HL-60 (cell line): Measurements from ENCODE around the gene DAGLA.

Source experiments
- POLR2AphosphoS5 ChIP-seq: IDR thresholded peaks from 2 replicates; pipeline ENCODE4 v1.6.1; 2012; ENCODE audit warnings: low read depth
- SPI1 ChIP-seq: IDR thresholded peaks from 2 replicates; pipeline ENCODE4 v1.6.1; 2012; ENCODE audit warnings: low read depth, mild to moderate bottlenecking, borderline replicate concordance
- TF ChIP-seq, protein P1 (sequence below): IDR thresholded peaks from one replicate; pipeline ENCODE4 v1.5.1; 2011; ENCODE audit warnings: low read length, control low read depth, inconsistent platforms; ENCODE audit not compliant: insufficient read depth
- TF ChIP-seq, protein P2 (sequence below): IDR thresholded peaks from 2 replicates; pipeline ENCODE4 v1.6.1; 2012; ENCODE audit warnings: low read depth; ENCODE audit not compliant: insufficient replicate concordance

GRCh38 chr11:61636676-61637075 is 43.5 kb upstream of the DAGLA start:
- no peak for TF ChIP-seq SPI1
- TF ChIP-seq, protein P1, sequence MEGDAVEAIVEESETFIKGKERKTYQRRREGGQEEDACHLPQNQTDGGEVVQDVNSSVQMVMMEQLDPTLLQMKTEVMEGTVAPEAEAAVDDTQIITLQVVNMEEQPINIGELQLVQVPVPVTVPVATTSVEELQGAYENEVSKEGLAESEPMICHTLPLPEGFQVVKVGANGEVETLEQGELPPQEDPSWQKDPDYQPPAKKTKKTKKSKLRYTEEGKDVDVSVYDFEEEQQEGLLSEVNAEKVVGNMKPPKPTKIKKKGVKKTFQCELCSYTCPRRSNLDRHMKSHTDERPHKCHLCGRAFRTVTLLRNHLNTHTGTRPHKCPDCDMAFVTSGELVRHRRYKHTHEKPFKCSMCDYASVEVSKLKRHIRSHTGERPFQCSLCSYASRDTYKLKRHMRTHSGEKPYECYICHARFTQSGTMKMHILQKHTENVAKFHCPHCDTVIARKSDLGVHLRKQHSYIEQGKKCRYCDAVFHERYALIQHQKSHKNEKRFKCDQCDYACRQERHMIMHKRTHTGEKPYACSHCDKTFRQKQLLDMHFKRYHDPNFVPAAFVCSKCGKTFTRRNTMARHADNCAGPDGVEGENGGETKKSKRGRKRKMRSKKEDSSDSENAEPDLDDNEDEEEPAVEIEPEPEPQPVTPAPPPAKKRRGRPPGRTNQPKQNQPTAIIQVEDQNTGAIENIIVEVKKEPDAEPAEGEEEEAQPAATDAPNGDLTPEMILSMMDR, result no peak
- TF ChIP-seq, protein P2, sequence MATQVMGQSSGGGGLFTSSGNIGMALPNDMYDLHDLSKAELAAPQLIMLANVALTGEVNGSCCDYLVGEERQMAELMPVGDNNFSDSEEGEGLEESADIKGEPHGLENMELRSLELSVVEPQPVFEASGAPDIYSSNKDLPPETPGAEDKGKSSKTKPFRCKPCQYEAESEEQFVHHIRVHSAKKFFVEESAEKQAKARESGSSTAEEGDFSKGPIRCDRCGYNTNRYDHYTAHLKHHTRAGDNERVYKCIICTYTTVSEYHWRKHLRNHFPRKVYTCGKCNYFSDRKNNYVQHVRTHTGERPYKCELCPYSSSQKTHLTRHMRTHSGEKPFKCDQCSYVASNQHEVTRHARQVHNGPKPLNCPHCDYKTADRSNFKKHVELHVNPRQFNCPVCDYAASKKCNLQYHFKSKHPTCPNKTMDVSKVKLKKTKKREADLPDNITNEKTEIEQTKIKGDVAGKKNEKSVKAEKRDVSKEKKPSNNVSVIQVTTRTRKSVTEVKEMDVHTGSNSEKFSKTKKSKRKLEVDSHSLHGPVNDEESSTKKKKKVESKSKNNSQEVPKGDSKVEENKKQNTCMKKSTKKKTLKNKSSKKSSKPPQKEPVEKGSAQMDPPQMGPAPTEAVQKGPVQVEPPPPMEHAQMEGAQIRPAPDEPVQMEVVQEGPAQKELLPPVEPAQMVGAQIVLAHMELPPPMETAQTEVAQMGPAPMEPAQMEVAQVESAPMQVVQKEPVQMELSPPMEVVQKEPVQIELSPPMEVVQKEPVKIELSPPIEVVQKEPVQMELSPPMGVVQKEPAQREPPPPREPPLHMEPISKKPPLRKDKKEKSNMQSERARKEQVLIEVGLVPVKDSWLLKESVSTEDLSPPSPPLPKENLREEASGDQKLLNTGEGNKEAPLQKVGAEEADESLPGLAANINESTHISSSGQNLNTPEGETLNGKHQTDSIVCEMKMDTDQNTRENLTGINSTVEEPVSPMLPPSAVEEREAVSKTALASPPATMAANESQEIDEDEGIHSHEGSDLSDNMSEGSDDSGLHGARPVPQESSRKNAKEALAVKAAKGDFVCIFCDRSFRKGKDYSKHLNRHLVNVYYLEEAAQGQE, result no peak
- TF ChIP-seq POLR2AphosphoS5, result no peak
